Immature natural killer cell (primary cell): ENCODE data around the gene PCBP2. TPM values are rescaled to one million over a fixed set of nuclear protein-coding genes. Genes with fewer than 3 reads are reported as not detected.

Experiments used
- DNase-seq, 3 donors: peaks; one replicate each; pipeline ENCODE4 v3.0.0; 2022; ENCODE audit warnings: mixed read lengths in 1 of 3
- H3K27ac Mint-ChIP-seq, 6 donors: one replicate each; pipeline ENCODE4 v1.8.0; 2020; ENCODE audit warnings: mixed read lengths in 6 of 6, mild to moderate bottlenecking in 5 of 6, inconsistent platforms in 4 of 6, moderate library complexity in 3 of 6
- H3K27me3 Mint-ChIP-seq, 3 donors: one replicate each; pipeline ENCODE4 v1.8.0; 2020 to 2021; ENCODE audit warnings: low read depth in 3 of 3, mild to moderate bottlenecking in 3 of 3, mixed read lengths in 3 of 3, moderate library complexity in 3 of 3, inconsistent platforms in 1 of 3
- H3K36me3 Mint-ChIP-seq, 3 donors: one replicate each; pipeline ENCODE4 v1.8.0; 2020; ENCODE audit warnings: mixed read lengths in 3 of 3, inconsistent platforms in 2 of 3, mild to moderate bottlenecking in 2 of 3
- H3K4me1 Mint-ChIP-seq, 2 donors: one replicate each; pipeline ENCODE4 v1.8.0; 2020; ENCODE audit warnings: inconsistent platforms in 2 of 2, mild to moderate bottlenecking in 2 of 2, mixed read lengths in 2 of 2, moderate library complexity in 1 of 2
- H3K4me3 Mint-ChIP-seq, 5 donors: one replicate each; pipeline ENCODE4 v1.8.0; 2020; ENCODE audit warnings: mild to moderate bottlenecking in 5 of 5, mixed read lengths in 5 of 5, inconsistent platforms in 3 of 5, moderate library complexity in 3 of 5
- H3K9me3 Mint-ChIP-seq, 6 donors: one replicate each; pipeline ENCODE4 v1.8.0; 2020; ENCODE audit warnings: mild to moderate bottlenecking in 6 of 6, mixed read lengths in 6 of 6, inconsistent platforms in 4 of 6, moderate library complexity in 3 of 6
- polyA plus RNA-seq, 3 donors: library from polyadenylated mRNA; unstranded; fragments of 300-500 nt; fragmentation: Illumina TruSeq; gene quantifications; one replicate each; pipeline ENCODE4 v1.2.3, GENCODE V29; 2021

The PCBP2 gene
- polyA plus RNA-seq, 3 donors from 2014 or later = 79.2 to 102 (median 92.2) TPM

DNA sequence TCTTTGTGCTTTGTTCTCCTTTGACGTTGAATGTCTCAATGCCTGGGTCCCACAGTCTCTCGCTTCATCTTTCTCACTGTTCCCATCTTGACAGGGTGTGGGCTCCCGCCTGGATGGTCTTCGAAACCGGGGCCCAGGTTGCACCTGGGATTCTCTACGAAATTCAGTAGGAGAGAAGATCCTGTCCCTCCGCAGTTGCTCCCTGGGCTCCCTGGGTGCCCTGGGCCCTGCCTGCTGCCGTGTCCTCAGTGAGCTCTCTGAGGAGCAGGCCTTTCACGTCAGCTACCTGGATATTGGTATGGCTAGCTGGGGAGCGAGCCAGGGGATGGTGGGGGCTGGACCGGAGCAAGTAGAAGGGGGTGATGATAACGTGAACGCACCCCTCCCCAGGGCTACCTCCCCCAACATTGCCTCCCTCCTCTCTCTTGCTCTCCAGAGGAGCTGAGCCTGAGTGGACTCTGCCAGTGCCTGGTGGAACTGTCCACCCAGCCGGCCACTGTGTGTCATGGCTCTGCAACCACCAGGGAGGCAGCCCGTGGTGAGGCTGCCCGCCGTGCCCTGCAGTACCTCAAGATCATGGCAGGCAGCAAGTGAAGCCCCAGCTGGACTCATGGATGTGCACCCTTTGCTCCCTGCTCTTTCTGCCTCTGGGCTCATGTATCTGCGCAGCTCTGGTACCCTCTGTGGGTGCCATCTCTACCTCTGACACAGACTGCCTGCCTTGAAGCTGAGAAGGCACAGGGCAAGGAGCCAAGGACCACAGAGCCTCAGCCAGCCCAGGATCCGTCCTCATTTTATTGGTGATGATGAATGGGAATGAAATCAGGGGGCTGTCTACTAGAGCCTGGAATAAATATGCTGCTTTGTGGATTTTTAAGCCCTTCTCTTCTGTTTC, 53.9 kb downstream of the PCBP2 start:
- H3K27me3 Mint-ChIP-seq = peaks cover 0 to 6% (median under 1%) of the 10 kb centered on the region in 3 donors
- peak overlapping the region in 1 of 6 donors; percentile 45 for H3K27ac Mint-ChIP-seq
- H3K4me1 Mint-ChIP-seq = peaks cover 23 to 26% of the 10 kb centered on the region in 2 donors
- DNase-seq = no peak
- H3K9me3 Mint-ChIP-seq = no peaks in the 10 kb centered on the region
- H3K4me3 Mint-ChIP-seq = no peak overlapping the region
- H3K36me3 Mint-ChIP-seq = peaks cover 0 to 5% (median 2%) of the 10 kb centered on the region in 3 donors

DNA sequence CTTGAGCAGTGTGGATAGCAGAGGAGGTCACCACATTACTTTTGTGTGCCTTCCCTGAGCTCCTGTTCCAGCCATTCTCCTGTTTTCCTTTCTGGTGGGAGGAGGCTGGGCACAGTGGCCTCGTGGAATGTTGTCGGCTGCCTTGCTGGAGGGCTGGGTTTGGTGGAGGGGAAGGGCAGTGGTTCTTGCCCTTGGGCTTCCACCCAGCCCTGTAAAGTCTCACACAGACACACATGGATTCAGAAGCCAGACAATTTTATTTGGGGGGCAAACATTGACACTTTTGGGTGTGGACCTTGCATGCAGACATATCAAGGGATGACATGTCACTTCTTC, 54.5 kb downstream of the PCBP2 start:
- Mint-ChIP-seq H3K27ac (no peak overlapping the region), H3K27me3 (peaks cover 0 to 3% (median 0%) of the 10 kb centered on the region in 3 donors), H3K4me1 (peaks cover 22 to 26% of the 10 kb centered on the region in 2 donors), H3K4me3 (no peak overlapping the region), H3K36me3 (peaks cover 0 to 8% (median 5%) of the 10 kb centered on the region in 3 donors), H3K9me3 (no peaks in the 10 kb centered on the region)
- DNase-seq = no peak

DNA sequence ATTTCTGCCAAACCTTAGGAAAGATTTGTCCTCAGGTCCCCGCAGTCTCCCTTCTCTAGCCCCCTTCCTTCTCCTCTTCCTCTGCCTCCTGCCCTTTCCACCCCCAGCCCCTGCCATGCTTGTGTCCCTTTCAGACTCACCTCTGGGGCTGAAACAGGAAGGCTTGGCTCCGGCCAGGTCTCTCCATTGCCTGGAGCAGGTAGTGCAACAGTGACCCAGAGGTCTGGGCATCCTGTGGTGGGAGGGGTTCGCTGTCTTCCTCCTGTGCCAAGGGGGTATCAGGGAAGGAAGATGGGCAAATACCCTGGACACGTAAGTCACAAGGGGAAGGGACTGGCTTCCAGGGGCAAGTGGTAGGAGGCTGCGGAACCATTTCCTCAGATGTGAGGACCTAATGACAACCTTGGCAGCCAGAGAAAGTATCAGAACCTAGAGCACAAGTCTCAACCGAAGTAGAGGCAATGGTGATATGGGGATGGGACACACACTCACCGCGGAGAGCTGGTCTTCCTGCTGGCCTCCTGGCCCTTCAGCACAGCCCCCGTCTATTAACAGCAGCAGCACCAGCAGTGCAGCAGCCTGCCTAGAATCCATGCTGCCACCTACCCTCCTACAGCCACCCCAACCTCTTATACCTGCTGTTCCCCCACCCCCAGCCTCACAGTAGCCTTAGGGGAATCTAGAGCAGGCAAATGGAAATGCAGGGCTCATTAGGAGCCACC, 55.1 kb downstream of the PCBP2 start, which contains the start of gene NPFF:
Gene NPFF (minus strand): TSS at position 604 of the 722 bp plus-strand sequence. CDS start 10 bp downstream, at position 594.
- H3K36me3 Mint-ChIP-seq = peaks cover 0 to 9% (median 8%) of the 10 kb centered on the region in 3 donors
- H3K27ac Mint-ChIP-seq = peak within 1 kb of the TSS in 1 of 6 donors; percentile 40
- no peaks in the 10 kb centered on the region for H3K9me3 Mint-ChIP-seq
- H3K27me3 Mint-ChIP-seq = peaks cover 0 to 5% (median 0%) of the 10 kb centered on the region in 3 donors
- H3K4me1 Mint-ChIP-seq = peaks cover 16 to 20% of the 10 kb centered on the region in 2 donors
- DNase-seq = no peak
- no peak within 1 kb of the TSS for H3K4me3 Mint-ChIP-seq

DNA sequence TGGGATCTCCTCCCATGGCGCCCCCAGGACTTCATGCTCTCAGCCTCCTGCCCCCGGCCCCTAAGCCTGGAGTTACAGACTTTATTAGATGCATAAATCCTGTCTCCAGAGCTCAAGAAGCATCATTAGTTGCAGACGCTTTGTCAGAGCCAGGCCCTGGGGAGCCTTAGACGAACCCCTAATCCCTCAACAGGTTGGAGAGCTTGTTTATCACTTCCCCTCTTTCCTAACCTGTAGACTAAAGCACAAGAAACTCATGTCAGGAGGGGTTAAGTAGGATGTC, 55.6 kb downstream of the PCBP2 start:
- Mint-ChIP-seq H3K4me1 (peaks cover 13 to 16% of the 10 kb centered on the region in 2 donors), H3K9me3 (no peaks in the 10 kb centered on the region), H3K27ac (no peak overlapping the region)

DNA sequence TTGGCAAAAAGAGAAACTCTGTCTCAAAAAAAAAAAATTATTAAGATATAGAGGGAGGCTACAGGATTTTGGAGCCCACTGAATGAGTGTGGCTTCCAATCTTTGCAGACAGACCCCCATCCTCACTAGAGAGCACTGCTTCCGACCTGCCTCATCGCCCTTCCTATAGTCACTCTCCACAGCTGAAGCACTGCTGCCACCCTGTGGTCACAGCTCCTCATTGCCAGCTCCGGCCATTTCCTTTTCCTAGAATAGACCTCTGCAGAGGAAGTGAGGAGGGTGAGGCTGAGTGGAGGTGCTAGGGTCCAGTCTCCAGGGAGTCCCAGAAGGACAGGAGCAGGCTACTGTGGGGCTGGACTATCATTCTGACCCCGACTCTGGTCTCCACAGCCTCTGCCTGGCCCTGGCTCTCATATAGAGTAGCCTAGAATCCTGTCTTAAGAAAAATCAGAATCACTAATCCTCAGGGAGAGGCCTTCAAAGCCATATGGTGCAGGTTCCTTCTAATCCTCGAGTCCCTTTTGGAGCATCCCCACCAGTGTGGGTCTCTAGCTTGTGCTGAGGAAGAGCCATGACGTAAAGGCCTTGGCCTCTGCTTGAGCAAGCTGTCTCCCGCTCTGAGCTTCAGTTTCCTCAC, 56.8 kb downstream of the PCBP2 start:
- H3K4me3 Mint-ChIP-seq = peak overlapping the region in 1 of 5 donors; percentile 15
- H3K36me3 Mint-ChIP-seq = peaks cover 4 to 18% (median 9%) of the 10 kb centered on the region in 3 donors
- H3K27me3 Mint-ChIP-seq = peaks cover 0 to 8% (median 0%) of the 10 kb centered on the region in 3 donors
- DNase-seq = peak; percentile 72 to 79 (median 75)
- peak overlapping the region in 5 of 6 donors; percentile 35 to 86 (median 72) for H3K27ac Mint-ChIP-seq
- peaks cover 10 to 16% of the 10 kb centered on the region in 2 donors for H3K4me1 Mint-ChIP-seq
- H3K9me3 Mint-ChIP-seq = no peaks in the 10 kb centered on the region

More for the DNA sequence above, 55.6 kb downstream of the PCBP2 start:
- H3K27me3 Mint-ChIP-seq = peaks cover 0 to 5% (median 0%) of the 10 kb centered on the region in 3 donors
- no peak overlapping the region for H3K4me3 Mint-ChIP-seq
- no peak for DNase-seq
- peaks cover 2 to 11% (median 9%) of the 10 kb centered on the region in 3 donors for H3K36me3 Mint-ChIP-seq

DNA sequence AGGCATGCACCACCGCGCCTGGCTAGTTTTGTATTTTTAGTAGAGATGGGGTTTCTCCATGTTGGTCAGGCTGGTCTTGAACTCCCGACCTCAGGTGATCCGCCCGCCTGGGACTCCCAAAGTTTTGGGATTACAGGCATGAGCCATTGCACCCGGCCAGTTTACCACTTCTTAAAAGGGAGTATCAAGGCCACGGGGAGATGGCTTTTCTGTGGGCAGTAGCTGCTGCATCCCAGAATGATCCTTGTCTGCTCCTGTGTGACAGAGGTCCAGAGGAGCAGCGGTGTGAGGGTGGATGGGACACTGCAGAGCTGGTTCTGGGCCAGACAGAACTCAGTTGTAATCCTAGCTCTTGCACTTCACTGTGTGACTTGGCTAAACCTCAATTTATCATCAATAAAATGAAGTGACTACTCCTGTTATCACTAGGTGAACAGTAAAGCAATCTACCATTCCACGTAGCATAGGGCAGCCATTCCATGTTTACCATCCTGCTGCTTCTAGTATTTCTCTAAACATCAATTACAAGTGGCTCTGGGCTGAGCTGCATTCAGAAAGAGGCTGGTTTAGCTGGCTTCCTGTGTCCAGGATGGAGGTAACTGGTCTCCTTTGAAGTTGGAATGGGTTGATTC, 58.4 kb downstream of the PCBP2 start:
- H3K4me1 Mint-ChIP-seq = peaks cover 10 to 16% of the 10 kb centered on the region in 2 donors
- no peak overlapping the region for H3K27ac Mint-ChIP-seq
- H3K27me3 Mint-ChIP-seq = peaks cover 0 to 8% (median 0%) of the 10 kb centered on the region in 3 donors
- H3K9me3 Mint-ChIP-seq = no peaks in the 10 kb centered on the region
- H3K36me3 Mint-ChIP-seq = peaks cover 9 to 31% (median 14%) of the 10 kb centered on the region in 3 donors
- H3K4me3 Mint-ChIP-seq = no peak overlapping the region
- DNase-seq = no peak

DNA sequence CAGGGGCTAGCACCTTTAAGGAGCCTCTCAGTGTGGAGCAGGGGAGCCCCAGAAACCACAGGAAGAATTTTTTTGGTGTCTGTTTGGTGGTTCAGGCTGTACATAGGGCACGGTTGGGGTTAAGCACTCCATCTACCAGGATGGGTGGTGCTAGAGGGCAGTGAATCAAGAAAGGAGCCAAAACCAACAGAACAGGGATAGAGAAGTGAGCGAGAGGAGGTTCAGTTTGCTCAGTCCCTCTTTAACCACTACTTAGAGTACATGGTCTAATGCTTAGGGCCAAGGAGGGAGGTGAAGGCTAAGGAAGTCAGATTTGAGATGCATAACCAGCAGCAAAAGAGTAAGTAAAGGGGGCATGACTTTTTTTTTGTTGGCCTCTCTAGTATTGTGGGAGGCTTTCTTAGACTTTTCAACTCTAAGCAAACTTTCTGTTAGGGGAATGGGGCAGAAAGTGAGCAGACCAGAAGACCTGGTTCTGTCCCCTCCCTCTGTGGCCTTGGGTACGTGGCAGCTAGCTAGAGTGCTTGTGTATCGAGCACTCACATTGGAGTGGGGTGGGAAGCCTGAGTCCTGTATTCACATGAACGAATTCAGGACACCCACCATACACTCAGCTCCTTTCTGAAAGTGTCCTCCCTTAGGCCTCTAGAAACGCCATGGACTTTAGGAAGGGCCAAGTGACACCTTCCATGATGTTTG, 62.0 kb downstream of the PCBP2 start:
- peak overlapping the region in 1 of 6 donors; percentile 25 for H3K27ac Mint-ChIP-seq
- peaks cover 0 to 2% (median 0%) of the 10 kb centered on the region in 6 donors for H3K9me3 Mint-ChIP-seq
- peaks cover 0 to 10% (median 0%) of the 10 kb centered on the region in 3 donors for H3K27me3 Mint-ChIP-seq
- no peak for DNase-seq
- H3K4me3 Mint-ChIP-seq = no peak overlapping the region
- peaks cover 4 to 5% of the 10 kb centered on the region in 2 donors for H3K4me1 Mint-ChIP-seq
- H3K36me3 Mint-ChIP-seq = peaks cover 14 to 44% (median 24%) of the 10 kb centered on the region in 3 donors

DNA sequence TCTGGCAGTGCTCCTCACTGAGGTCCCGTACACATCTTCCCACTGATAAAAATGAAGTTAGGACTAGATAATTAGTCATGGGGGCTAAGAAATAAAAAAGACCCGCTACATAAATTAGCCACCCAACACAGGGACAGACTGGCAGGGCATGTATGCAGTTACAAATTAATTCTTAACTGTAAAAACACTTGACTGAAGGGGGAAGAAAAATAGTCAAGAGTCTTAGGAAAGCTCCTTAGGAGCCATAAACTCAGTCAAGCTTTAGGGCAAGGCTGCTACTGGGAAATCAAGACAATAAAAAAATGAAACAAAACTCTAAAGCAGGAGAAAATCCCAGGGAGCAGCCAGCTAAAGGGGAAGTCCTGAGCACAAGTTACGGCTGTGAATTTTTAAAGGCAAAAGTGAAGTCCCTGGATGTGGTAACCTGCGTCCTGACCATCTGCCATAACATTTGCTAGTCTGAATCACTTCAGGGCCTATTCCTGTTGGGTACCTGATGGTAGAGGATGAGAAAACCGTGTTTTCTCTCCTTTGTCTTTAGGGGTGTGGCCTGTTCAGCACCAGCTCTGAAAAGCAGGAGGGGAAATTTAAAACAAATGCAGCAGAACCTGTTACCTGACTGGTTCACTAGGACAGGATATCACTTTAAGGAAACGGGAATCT, 62.9 kb downstream of the PCBP2 start:
- H3K4me1 Mint-ChIP-seq = no peaks in the 10 kb centered on the region

DNA sequence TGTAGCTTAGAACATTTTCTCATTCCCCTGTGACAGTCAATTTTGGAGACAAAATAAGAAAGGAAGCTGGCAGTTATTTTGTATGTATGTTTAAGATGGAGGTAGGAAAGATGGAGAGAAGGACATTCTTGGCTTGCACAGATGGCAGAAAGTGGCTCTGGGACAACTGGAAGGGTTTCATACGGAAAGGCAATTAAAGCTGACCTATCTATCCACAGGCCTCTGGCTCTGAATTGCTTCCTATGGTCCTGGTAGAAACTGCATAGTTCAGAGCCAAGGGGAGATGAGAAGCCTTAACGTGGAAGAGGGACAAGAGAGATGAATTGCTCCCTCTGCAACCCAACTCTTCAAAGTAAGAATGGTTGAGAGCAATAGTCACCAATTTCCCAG, 63.4 kb downstream of the PCBP2 start:
- Mint-ChIP-seq H3K4me1 (no peaks in the 10 kb centered on the region), H3K4me3 (no peak overlapping the region), H3K27me3 (peaks cover 0 to 10% (median 0%) of the 10 kb centered on the region in 3 donors), H3K9me3 (peaks cover 0 to 2% (median 0%) of the 10 kb centered on the region in 6 donors), H3K27ac (no peak overlapping the region), H3K36me3 (peaks cover 14 to 49% (median 29%) of the 10 kb centered on the region in 3 donors)
- no peak for DNase-seq

More for the DNA sequence above, 62.9 kb downstream of the PCBP2 start:
- Mint-ChIP-seq H3K4me3 (no peak overlapping the region), H3K27me3 (peaks cover 0 to 10% (median 0%) of the 10 kb centered on the region in 3 donors), H3K36me3 (peaks cover 14 to 44% (median 25%) of the 10 kb centered on the region in 3 donors), H3K9me3 (peaks cover 0 to 2% (median 0%) of the 10 kb centered on the region in 6 donors), H3K27ac (no peak overlapping the region)
- no peak for DNase-seq

DNA sequence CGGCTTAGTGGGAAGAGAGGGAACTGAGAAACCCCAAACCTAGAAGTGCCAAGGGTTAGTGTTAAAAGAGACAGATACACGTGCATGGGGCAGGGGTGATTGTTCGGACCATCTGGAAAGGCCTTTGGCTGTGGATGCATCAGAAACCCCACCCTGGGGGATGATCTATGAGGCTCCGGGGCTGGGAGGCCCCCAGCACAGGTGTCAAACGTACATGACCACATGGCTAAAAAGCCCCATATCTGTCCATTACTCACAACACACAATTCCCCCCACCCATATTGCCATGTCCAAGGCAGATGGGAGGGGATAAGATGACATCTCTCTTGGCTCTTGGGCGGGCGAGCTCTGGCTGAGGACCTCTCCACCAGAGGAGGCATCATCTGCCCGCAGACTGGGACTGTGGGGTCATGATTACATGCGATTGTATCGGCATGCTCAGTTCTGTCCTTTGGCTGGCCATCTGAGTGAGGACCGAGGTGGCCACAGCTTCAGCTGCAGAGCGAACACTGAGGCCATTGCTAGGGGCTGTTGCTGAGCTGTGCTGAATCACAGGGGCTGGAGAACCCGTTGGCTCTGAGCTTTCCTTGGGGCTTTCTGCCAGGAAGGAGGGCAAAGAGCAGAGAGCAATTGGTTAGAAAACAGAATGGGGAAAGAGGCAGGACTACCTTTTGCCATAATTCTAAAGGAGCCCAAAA, 65.0 kb downstream of the PCBP2 start:
- Mint-ChIP-seq H3K36me3 (peaks cover 16 to 55% (median 39%) of the 10 kb centered on the region in 3 donors), H3K27ac (peak overlapping the region in 1 of 6 donors; percentile 51)

DNA sequence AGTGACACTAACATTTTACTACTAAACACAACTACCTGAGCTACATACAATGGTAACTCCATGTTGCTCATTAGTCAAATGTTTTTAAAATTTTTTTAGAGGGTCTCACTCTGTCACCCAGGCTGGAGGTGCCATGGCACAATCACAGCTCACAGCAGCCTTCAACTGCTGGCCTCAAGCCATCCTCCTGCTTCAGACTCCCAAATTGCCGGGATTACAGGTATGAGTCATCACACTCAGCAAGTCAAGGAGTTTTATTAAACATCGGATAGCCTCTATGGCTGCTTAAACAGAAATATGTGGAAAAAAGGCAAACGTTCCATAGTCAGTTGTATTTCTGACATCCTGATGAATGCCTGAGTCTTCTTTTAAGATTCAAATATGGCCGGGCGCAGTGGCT, 66.5 kb downstream of the PCBP2 start:
- no peak overlapping the region for H3K27ac Mint-ChIP-seq
- peaks cover 0 to 2% (median 0%) of the 10 kb centered on the region in 6 donors for H3K9me3 Mint-ChIP-seq

More for the DNA sequence above, 65.0 kb downstream of the PCBP2 start:
- Mint-ChIP-seq H3K27me3 (peaks cover 0 to 5% (median 0%) of the 10 kb centered on the region in 3 donors), H3K4me3 (no peak overlapping the region), H3K4me1 (no peaks in the 10 kb centered on the region), H3K9me3 (peaks cover 0 to 2% (median 0%) of the 10 kb centered on the region in 6 donors)
- DNase-seq = no peak

DNA sequence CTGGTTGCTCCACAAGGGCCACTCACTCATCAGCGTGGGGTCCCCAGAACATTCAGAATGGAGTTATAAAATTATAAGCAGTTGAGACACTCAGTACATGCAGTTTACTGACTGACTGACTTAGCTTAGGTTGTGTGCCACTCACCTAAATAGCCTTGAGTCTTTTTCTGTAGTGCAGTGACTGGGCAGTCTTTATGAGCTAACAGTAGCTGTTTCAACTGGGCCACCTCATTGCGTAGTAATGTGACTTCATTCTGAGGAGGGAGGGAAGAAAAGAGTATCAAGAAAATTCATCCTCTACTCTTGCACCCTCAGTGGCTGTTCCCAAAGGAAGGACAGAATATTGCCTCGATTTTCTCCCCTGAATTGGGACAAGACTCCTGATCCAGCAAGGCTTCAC, 71.2 kb downstream of the PCBP2 start:
- peaks cover 0 to 2% (median 0%) of the 10 kb centered on the region in 6 donors for H3K9me3 Mint-ChIP-seq
- no peak overlapping the region for H3K27ac Mint-ChIP-seq
- no peak overlapping the region for H3K4me3 Mint-ChIP-seq
- H3K4me1 Mint-ChIP-seq = no peaks in the 10 kb centered on the region
- DNase-seq = no peak
- H3K36me3 Mint-ChIP-seq = peaks cover 21 to 50% (median 22%) of the 10 kb centered on the region in 3 donors
- H3K27me3 Mint-ChIP-seq = no peaks in the 10 kb centered on the region

More for the DNA sequence above, 66.5 kb downstream of the PCBP2 start:
- no peak overlapping the region for H3K4me3 Mint-ChIP-seq
- no peak for DNase-seq
- peaks cover 17 to 58% (median 40%) of the 10 kb centered on the region in 3 donors for H3K36me3 Mint-ChIP-seq
- no peaks in the 10 kb centered on the region for H3K4me1 Mint-ChIP-seq
- H3K27me3 Mint-ChIP-seq = peaks cover 0 to 2% (median 0%) of the 10 kb centered on the region in 3 donors
